ENCODE measurements around the gene WAC.

Gene WAC

GRCh38 chr10:28533571-28534304 is 820 bp downstream of the WAC start:
- peak overlapping the region; percentile 88 for H3K4me3 ChIP-seq (ENCODE audit: low read depth, low read length)
- TF ChIP-seq CTCF (IDR thresholded peaks at IDR 0.05; ENCODE audit: insufficient read depth, low read depth, low read length, missing control alignments) = no peak
- peak; percentile 69 for DNase-seq (ENCODE audit: low read depth)

GRCh38 chr10:28535846-28536245 is 2.9 kb downstream of the WAC start:
- no peak for DNase-seq (ENCODE audit: low read depth)
- TF ChIP-seq CTCF (IDR thresholded peaks at IDR 0.05; ENCODE audit: insufficient read depth, low read depth, low read length, missing control alignments) = no peak
- peak overlapping the region; percentile 37; the same call in 1 of the 2 replicates for H3K4me3 ChIP-seq (ENCODE audit: low read depth, low read length)

- no peak for DNase-seq (ENCODE audit: low read depth)
- no peak for TF ChIP-seq CTCF (IDR thresholded peaks at IDR 0.05; ENCODE audit: insufficient read depth, low read depth, low read length, missing control alignments)
- no peak overlapping the region for H3K4me3 ChIP-seq (ENCODE audit: low read depth, low read length)
These were observed 5.7 kb downstream of the WAC start for GRCh38 chr10:28538595-28538994.

- TF ChIP-seq CTCF (IDR thresholded peaks at IDR 0.05; ENCODE audit: insufficient read depth, low read depth, low read length, missing control alignments) = no peak
- no peak for DNase-seq (ENCODE audit: low read depth)
- no peak overlapping the region for H3K4me3 ChIP-seq (ENCODE audit: low read depth, low read length)
These were observed 7.2 kb downstream of the WAC start for GRCh38 chr10:28540145-28540544.

- H3K4me3 ChIP-seq (ENCODE audit: low read depth, low read length) = no peak overlapping the region
- TF ChIP-seq CTCF (IDR thresholded peaks at IDR 0.05; ENCODE audit: insufficient read depth, low read depth, low read length, missing control alignments) = no peak
- DNase-seq (ENCODE audit: low read depth) = no peak
These were observed 8.9 kb downstream of the WAC start for GRCh38 chr10:28541717-28542365.

GRCh38 chr10:28542728-28543127 is 9.8 kb downstream of the WAC start:
- no peak for DNase-seq (ENCODE audit: low read depth)
- no peak for TF ChIP-seq CTCF (IDR thresholded peaks at IDR 0.05; ENCODE audit: insufficient read depth, low read depth, low read length, missing control alignments)

More at GRCh38 chr10:28542728-28543127, 9.8 kb downstream of the WAC start:
- H3K4me3 ChIP-seq (ENCODE audit: low read depth, low read length) = no peak overlapping the region
